Central memory CD4-positive, alpha-beta T cell (primary cell): ENCODE data around the gene CXXC4.

Source experiments
- DNase-seq: peaks from one replicate; pipeline ENCODE4 v3.0.0; 2022

The CXXC4 gene

DNA sequence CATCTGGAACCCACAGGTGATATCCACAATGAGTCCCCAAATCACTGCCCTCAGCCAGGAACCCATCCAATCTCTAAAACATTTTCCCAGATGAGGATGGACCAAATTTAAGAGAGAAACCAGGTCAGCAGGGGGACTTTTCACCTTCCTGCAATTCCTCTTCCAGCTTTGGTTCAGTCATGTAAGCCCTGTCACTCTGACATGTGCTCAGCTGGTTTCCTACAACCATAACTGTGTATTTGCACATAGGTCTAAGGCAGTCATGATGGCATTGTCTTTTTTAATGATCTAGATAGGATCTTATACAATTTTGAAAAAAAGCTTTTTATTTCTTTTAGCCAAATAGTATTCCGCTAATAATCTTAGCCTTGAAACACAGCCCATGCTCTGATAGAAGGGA lies 6.5 kb downstream of the CXXC4 start:
- DNase-seq: no peak

DNA sequence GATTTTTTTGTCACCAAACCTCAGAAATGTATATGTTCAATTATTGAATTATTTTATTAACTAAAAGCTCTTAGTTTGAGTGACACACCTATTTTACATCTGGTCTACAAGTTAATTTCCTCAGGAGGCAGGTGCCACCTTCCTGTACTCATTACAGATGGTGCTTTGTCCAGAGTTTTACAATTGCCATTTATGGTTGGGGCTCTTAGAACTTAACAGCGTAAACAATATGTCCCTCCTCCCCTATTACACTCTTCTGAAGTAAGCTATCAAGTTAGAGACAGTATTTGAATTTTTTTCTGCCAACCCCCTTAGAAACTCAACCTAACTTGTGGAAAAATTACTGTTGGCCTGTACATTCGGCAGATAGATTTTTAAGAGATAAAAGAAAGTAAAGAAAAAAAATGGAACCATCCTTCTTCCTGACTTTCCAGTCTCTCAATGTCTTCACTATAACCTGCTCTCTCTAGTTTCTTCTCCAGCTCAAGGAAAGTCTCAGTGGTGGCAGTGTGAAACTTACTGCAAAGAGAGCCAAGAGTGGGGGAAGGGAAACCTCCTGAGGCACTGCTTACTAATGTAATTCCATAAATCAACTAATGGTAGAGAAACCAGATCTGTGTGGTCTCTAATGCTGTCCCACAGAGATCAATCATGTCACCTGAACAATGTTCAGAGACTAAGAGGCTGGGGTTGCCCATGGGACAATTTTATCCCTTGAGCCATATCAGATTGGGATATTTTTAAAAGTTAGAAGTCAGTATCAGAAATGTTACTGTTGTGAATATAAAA lies 7.8 kb downstream of the CXXC4 start:
- DNase-seq: no peak

DNA sequence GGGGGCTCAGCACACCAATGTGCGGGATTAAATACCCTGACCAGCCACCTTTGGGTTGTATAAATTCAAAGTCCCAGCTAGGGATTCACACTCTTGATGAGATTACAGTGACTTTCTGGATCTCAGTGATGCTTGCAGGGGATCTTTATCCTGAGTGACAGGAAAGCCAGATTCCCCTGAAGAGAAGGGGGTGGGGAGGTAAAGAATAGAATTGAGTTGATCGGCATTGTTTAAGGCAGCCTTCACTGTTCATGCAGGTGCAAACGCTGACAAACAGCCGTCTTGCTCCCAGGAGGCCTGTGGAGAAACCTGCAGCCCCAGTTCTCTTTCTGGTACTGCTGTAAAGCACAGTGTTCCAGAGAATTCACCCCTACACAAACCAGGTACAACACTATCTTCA lies 19.0 kb downstream of the CXXC4 start:
- DNase-seq: no peak

DNA sequence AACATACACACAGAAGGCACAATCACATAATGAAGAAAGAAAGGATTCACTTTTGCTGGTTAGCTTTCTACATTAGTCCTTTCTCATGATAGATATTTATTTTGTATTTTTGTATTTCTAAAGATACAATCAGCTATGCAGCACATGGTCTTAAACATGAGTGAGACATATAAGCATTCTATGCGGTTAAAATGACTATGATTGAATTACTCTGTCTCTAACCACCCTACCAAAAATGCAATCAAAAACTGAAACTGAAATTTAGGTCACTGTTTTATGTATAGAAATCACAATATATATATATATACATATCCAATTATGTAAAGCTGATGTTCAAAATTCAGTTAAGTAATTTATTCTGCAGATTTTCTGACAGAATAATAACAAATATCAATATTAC lies 21.9 kb downstream of the CXXC4 start:
- DNase-seq: no peak

DNA sequence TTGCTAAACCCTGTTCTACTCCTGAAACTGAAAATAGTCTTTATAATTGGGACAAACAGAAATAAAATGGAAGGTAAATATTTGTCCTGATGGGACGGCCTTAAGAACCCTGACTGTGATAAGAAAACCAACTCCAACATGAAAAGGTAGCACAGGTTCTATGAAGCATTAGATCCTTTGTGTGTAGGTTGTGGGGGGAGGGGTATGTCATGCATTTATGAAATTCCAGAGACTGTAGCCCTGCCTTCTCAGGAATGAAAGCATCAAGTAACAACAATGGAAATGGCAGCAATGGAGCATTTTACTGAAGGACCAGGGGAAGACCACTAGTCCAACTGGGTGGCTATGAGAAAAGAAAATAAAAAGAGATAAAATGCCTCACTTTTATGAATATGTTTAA lies 23.9 kb downstream of the CXXC4 start:
- no peak for DNase-seq

DNA sequence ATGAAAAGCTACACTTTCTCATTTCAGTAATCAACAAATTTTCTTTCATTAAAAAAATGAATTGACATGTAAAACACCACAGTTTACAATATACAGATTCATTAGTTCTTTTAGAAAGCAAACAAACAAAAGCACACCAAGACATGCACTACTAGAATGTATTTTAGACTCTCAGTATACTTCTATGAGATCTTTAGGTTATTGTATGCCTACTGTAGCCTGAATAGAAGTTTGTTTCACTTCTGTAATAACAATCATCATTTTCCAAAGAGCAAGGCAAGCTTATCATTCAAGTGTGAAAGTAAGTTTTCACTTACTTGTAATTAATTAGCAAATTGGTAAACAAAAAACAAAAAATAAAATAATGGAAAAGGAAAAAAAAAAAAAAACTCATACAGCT lies 24.9 kb downstream of the CXXC4 start:
- DNase-seq: no peak

DNA sequence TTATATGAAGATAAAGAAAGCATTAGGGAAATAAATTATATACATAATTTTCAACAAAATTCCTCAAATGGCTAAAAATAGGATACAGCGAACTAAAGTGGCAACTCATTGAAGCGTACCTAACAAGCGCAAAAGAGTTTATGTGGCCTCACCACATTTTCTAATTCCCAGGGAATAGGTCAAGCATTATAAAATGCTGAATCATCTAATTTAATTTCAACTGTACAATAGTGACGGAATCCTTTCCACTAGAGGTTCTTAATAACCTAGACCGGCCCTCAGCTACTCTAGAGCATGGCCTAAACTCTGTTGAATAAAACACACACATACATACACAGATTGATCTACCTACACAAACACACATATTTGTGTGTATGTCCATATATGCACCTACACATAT lies 29.1 kb downstream of the CXXC4 start:
- no peak for DNase-seq

DNA sequence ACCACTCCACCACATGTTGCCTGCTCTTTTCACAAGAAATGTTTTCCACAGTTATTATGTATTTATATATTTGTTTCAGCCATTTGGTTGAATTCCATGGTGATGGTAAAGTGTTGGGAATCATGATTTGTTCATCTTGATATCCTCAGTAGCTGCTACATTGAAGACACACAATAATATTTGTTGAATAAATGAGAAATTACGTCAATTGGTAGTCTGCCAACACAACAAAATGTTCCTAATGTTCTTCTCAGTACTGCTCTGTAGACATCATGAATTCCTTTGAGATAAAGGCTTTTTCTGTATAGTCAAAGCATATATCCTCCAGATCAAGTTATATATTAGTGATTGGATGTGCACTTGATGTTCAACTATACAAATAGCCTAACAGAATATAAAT lies 29.5 kb downstream of the CXXC4 start:
- no peak for DNase-seq

DNA sequence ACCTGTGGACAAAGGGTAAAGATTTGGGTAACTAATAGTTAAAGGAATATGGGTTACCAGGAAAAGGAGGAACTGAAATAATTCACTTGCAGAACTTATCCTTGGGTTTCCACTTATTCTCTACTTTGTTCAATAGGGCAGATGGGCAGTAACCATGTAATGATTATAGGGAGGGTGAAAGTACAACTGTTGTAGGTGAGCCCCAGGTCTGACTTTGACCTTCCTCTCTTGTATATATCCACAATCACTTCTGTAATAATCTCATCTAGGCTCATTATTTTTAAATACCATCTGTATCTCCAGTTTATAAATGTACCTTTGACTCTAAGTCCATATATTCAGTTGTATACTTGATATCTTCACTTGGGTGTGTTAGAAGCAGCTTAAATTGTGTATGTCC lies 32.1 kb downstream of the CXXC4 start:
- no peak for DNase-seq

DNA sequence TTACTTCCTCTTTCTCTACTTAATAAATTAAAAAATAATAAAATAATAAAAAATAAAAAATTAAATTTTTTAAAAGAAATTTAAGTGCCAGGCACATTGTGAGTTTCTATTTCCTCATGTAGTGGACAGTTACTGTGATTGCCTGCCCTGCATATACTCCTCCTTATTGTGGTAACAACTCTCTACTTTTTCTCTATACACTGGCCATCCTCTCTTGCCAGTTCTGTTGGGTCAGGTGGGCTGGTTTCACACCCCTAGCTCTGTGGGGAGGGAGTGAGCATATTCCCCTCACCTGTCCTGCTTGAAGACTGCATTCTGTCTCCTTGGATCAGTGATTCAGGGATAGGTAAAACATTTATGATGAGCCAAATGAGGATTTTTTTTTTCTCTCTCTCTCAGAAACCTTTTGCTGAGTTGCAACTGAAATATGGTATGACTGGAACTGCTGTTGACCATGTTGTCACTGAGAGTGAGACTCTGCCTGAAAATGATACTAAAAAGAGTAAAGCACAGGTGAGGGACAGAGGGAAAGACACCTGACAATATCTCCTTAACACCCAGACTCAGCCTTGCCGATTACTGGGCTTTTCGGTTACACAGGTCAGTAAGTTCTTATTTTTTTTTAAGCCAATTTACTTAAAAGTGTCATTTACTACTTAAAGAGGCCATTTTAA lies 37.2 kb downstream of the CXXC4 start:
- no peak for DNase-seq

DNA sequence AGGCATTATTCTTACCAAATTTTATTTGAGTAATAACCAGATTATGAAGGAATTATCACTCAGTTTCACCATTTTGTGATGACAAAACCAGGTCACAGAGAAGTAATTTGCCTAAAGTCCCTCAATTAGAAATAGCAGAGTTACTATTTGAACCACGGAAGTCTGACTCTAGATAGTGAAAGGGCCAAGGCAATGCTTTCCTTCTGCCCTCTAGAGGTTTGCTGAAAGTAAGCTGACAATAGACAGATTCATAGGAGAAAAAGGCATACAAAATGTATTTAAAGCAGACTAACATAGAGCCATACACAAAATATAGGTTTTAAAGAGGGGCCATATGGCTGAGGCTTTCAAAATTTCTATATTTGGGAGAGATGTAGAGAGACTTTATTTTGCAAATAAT lies 43.1 kb downstream of the CXXC4 start:
- DNase-seq: no peak

DNA sequence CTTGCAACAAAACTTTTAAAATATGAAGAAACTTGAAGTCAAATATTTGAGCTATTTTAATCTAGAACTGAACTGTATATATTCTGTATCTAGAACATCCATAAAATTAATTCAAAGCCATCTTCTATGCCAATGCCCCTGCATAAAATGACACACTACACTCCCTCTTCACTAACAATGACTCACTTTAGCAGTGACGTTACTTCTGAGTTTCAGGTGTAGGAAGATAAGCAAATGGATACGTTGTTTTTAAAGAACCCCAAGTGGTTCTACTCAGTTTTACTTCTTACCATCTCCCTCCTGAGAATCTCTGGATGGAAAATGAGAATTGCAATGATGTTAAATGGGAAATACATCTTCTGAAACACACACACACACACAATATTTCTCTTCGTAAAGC lies 45.2 kb downstream of the CXXC4 start:
- DNase-seq: no peak

DNA sequence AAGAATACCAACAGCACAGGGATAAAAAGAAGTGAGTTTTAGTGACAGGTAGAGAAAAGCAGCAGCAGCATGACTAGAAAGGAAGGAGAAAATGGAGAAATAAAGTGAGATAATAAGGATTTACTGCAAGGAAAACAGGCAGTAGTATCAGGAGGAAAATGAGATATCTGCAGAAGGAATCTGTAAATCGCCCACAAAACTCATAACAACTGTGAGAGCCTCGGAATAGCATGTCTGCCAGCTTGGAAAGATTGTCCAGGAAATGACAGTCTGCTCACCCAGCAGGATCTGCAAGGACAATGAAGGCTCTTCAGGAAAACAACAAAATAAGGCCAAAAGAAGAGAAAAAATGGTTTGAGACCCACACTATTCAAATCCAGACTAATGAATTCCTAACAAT lies 47.4 kb downstream of the CXXC4 start:
- no peak for DNase-seq

DNA sequence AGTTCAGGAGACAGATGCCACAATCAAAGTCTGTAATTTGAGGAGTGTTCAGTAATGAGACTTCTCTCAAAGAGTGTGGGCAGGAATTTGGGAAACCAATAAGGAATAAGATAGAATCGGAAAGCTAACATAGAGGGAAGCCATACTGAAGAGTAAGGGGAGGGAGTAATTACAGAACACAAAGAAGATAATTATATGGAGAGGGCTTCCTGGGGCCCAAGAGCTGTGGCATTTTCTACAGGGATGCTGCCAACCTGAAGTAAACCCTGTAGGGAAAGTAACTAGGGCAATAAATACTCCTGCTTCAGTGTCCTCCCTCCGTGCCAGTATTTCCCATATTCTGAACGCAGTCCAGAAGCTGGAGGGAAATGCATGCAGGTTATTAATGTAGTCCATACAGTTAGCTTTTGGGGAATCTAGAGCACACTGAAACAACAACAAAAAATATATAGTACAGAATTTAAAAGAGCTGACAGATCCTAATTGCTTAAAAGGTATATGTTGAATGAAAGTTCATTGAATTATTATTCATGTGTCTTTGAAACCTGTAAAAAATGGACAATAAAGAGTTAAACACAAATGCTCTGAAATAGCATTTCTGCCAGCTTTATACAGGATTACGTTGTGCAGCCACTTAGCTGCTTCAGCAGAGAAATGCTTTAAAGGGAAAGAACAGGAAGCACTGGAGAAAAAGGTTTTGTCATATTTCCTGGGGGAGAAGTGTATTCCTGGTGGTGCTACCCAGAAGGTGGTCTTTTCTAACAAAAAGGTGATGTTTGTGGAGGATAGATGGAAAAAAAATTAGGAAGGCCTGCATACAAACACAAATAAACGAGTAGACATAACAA lies 48.0 kb downstream of the CXXC4 start:
- no peak for DNase-seq

DNA sequence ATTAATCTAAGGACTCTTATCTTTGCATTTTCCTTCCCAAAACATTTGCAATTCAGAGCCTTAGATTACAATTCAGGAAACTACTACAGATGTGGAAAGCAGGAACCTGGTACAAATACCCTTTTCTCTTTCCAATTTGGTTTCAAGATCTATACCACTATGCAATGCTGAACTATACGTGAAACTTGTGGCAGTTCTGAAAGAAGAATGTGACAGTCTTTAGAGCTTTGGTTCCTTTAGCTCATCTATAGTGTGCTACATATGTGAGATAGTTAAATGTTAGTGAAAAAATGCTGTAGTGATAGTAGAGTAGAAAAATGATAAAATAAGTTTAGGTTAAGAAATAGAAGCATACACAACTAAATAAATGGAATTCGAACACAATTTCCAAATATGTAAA lies 50.0 kb downstream of the CXXC4 start:
- no peak for DNase-seq

DNA sequence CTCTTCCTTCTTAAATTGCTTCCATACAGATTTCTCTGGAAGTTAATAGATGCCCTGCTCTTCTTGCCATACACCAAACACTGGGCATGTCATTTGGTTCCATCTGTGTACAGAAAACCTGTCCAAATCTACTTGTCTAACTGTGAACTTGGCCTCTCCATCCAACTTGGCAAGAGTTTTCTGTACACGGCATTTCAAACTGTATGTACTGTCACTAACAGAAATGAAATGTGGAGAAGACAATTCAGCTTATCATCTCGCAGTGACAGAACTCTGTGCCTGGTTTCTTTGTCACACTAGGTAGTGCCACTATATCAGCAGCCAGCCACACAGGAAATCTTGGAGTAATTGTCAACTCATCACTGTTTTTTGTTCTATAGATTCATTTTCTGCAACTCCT lies 58.2 kb downstream of the CXXC4 start:
- no peak for DNase-seq

DNA sequence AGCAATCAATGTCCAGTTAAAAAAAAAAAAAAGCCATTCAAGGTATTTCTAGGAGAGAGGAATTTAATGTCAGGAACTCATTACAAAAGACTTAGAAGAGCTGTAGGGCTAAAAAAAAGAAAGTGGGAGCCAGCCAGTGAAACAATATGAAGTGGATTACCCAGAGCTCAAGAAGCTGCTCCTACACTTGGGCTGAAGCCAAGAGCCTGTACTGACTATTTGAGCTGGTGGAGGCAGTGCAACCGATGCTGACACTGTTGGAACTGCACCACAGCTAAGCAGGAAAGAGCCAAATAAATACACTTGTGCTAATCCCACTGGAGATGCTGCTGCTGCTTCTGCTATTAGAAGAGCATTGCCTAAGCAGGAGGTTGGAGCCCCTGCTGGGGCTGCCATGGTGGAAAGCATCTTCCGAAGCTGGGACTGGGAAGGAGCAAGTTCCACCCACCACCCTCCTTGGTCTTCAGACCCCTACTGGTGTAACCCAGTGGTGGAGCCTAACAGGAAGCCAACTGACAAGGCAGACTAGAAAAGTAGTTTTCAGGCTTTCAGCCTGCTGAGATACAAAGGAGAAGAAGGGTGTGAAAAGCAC lies 65.4 kb downstream of the CXXC4 start:
- no peak for DNase-seq

DNA sequence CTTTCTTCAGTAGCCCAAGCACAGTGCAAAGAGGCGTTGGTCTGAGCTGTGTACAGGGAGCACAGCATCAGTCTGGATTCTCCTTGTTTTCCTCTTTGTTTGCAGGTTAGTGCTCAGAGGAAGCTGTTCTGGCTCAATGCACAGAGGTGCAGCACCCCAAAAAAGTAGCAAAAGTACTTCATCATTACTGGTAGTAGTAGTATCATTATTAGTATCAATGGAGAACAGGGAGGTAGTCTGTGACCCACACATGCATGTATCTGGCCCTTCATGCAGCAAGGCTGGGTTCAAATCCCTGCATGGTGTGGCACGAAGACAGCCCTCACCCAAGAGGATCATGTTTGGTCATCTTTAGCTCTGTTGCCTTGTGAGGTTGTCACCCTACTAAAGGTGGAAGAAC lies 68.7 kb downstream of the CXXC4 start:
- DNase-seq: no peak

DNA sequence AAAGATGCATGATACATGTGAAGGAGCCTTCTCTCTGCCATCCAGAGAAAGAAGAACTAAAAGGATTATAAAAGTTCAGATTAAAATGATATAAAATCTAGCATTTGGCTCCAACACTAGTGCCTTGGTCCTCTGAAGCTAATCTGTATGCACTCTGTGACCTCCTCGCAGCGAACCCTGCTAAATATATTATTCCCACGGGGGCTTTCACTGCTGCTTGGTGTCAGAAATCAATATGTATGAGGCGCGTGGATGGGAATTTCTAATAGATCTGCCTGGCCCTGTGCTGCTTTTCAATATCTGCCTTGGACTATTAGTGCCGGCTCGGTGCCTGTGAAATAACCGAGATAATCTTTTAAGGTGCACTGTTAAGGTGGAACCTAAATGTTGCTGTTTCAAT lies 69.7 kb downstream of the CXXC4 start:
- DNase-seq: no peak

DNA sequence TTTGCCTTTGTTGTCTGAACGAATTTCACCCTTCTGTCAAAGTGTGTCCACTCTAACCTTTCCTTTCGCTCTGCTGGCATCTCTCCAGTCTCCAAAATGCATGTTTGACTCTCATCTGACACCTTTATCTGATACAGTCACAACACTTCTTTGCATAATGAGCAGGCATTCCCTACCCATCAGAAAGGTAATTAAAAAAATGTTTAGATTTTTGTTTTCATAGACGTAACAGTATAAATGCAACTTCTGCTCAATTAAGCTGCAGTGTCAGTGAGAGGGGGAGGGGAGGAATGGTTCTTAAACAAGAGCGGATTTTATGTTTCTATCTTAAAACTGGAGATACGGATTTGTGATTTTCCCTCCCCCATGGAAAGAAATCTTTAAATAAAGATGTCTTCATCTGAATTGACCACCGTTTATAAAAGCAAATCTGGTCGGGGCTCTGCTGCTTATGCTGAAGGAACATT lies 70.2 kb downstream of the CXXC4 start:
- no peak for DNase-seq

DNA sequence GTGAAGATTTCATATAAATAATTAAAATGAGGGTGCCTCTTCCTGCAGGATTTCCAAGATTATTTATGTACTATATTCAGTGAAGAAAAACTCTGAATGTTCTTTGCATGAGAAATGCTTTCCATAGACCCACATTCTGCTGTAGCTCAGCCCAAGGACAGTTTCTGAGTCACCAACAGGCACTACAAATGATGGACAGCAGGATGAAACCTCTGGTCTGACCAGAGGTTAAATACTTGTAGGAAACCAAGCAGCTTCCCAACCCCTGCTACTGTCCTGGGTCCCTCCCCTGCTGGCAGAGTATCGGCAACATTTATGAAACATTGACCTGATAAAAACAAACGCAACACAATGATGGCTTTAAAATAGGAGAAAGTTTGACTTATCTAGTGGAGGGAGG lies 73.1 kb downstream of the CXXC4 start:
- DNase-seq: no peak

DNA sequence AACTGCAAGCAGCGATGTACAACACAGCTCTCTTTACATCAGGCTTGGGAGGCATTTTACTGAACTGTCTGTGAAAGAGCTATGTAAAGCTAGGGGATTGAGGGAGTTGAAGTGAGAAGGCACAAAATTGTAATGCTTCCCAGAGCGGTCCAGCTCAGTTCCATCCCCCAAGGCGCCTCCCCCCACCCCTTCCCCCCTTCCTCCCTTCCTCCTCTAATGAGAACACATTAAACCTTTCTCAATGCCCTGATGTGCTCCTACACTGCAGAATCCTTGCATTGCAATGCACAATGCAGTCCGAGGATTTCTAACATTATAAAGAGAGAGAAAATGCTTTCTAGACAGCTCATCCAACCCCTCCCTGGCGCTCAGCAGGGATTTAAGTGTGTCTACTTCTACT lies 73.9 kb downstream of the CXXC4 start:
- DNase-seq: no peak
